Liver (tissue), 3 donors: ENCODE results near the gene INSYN2B.

Experiments
- EGR1 ChIP-seq, 2 donors: IDR thresholded peaks; 2 replicates each; pipeline ENCODE4 v1.6.1; 2016 to 2018; ENCODE audit warnings: antibody characterized with exemption in 2 of 2, low read depth in 2 of 2
- JUND ChIP-seq, 2 donors: IDR thresholded peaks; 2 replicates each; pipeline ENCODE4 v1.6.1; 2016; ENCODE audit warnings: antibody characterized with exemption in 2 of 2
- TAF1 ChIP-seq: conservative IDR thresholded peaks from 2 replicates; pipeline ENCODE4 v1.6.1; 2016; ENCODE audit warnings: antibody characterized with exemption, mild to moderate bottlenecking
- YY1 ChIP-seq: IDR thresholded peaks from 2 replicates; pipeline ENCODE4 v1.6.1; 2016; ENCODE audit warnings: antibody characterized with exemption, mild to moderate bottlenecking
- TF ChIP-seq, protein P1 (sequence below): fragments of 150-350 bp; IDR thresholded peaks from 2 replicates; pipeline ENCODE4 v1.5.1; 2017; ENCODE audit warnings: improper control_type of control experiment, low read depth, low read length; ENCODE audit not compliant: missing input control
- TF ChIP-seq, protein P2 (sequence below): IDR thresholded peaks from 2 replicates; pipeline ENCODE4 v1.6.1; 2016; ENCODE audit warnings: antibody characterized with exemption
- TF ChIP-seq, protein P3 (sequence below): IDR thresholded peaks from 2 replicates; pipeline ENCODE4 v1.6.1; 2016; ENCODE audit warnings: antibody characterized with exemption
- TF ChIP-seq, protein P4 (sequence below): IDR thresholded peaks from 2 replicates; pipeline ENCODE4 v1.6.1; 2016; ENCODE audit warnings: antibody characterized with exemption
- donor health status: healthy.
- donor health status: healthy.

DNA sequence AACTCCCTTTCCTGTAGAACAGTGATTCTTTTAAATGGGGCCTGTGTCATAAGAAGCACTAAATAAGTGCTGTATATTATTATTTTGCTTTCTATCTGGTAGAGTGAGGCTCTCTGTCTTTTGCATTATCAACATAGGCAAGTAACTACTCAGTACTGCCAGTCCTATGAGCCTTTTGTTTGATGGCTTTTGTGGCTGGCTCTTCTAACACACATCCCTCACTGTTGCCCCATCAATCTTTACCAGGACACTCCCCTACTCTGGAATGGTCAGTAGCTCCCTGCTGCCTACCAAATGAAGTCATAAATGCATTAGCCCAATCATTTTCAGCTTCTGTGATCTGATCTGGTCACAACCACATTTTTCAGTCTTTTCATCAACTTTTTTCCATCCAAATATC, 137.6 kb downstream of the INSYN2B start:
- TF ChIP-seq, protein P1, sequence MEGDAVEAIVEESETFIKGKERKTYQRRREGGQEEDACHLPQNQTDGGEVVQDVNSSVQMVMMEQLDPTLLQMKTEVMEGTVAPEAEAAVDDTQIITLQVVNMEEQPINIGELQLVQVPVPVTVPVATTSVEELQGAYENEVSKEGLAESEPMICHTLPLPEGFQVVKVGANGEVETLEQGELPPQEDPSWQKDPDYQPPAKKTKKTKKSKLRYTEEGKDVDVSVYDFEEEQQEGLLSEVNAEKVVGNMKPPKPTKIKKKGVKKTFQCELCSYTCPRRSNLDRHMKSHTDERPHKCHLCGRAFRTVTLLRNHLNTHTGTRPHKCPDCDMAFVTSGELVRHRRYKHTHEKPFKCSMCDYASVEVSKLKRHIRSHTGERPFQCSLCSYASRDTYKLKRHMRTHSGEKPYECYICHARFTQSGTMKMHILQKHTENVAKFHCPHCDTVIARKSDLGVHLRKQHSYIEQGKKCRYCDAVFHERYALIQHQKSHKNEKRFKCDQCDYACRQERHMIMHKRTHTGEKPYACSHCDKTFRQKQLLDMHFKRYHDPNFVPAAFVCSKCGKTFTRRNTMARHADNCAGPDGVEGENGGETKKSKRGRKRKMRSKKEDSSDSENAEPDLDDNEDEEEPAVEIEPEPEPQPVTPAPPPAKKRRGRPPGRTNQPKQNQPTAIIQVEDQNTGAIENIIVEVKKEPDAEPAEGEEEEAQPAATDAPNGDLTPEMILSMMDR, result no peak
- TF ChIP-seq YY1 (no peak), TAF1 (no peak), JUND (IDR thresholded peaks at IDR 0.05) (no peak), EGR1 (IDR thresholded peaks at IDR 0.05; ENCODE audit: low read depth in 2 of 2) (no peak)
- TF ChIP-seq, protein P2, sequence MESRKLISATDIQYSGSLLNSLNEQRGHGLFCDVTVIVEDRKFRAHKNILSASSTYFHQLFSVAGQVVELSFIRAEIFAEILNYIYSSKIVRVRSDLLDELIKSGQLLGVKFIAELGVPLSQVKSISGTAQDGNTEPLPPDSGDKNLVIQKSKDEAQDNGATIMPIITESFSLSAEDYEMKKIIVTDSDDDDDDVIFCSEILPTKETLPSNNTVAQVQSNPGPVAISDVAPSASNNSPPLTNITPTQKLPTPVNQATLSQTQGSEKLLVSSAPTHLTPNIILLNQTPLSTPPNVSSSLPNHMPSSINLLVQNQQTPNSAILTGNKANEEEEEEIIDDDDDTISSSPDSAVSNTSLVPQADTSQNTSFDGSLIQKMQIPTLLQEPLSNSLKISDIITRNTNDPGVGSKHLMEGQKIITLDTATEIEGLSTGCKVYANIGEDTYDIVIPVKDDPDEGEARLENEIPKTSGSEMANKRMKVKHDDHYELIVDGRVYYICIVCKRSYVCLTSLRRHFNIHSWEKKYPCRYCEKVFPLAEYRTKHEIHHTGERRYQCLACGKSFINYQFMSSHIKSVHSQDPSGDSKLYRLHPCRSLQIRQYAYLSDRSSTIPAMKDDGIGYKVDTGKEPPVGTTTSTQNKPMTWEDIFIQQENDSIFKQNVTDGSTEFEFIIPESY, result no peak
- TF ChIP-seq, protein P3, sequence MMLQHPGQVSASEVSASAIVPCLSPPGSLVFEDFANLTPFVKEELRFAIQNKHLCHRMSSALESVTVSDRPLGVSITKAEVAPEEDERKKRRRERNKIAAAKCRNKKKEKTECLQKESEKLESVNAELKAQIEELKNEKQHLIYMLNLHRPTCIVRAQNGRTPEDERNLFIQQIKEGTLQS, result no peak
- TF ChIP-seq, protein P4, sequence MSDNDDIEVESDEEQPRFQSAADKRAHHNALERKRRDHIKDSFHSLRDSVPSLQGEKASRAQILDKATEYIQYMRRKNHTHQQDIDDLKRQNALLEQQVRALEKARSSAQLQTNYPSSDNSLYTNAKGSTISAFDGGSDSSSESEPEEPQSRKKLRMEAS, result no peak
